OCI-LY3 (cell line): ENCODE data around the gene BCAN.

ENCODE experiments used
- H2AFZ ChIP-seq: fragments of 200-600, 300-600 bp; shearing (Covaris generic); 2 replicates; pipeline ENCODE4 v1.6.0; 2014; ENCODE audit warnings: antibody characterized with exemption, low read depth, low read length
- H3K27ac ChIP-seq: fragments of 200-600, 300-600 bp; sonication (generic); 2 replicates; pipeline ENCODE4 v1.5.1; 2014; ENCODE audit warnings: mild to moderate bottlenecking, low read length, moderate library complexity, mixed read lengths
- H3K27me3 ChIP-seq: fragments of 200-600, 300-600 bp; sonication (generic); 2 replicates; pipeline ENCODE4 v1.6.1; 2014; ENCODE audit warnings: low read depth, low read length, mixed read lengths
- H3K36me3 ChIP-seq: fragments of 200-600, 300-600 bp; sonication (generic); replicated peaks from 2 replicates; pipeline ENCODE3; 2014; ENCODE audit warnings: low read depth, low read length, mixed read lengths
- H3K4me1 ChIP-seq: fragments of 300-600, 200-600 bp; sonication (generic); 2 replicates; pipeline ENCODE4 v1.6.1; 2014; ENCODE audit warnings: low read length, mixed read lengths
- H3K4me2 ChIP-seq: fragments of 200-600, 300-600 bp; sonication (generic); 2 replicates; pipeline ENCODE4 v1.6.1; 2014; ENCODE audit warnings: low read length, mixed read lengths
- H3K4me3 ChIP-seq: fragments of 300-600, 200-600 bp; sonication (generic); 2 replicates; pipeline ENCODE4 v1.5.1; 2014; ENCODE audit warnings: antibody characterized with exemption, mild to moderate bottlenecking, low read length, moderate library complexity
- H3K79me2 ChIP-seq: fragments of 300-600, 200-600 bp; shearing (Covaris generic); 2 replicates; pipeline ENCODE4 v1.6.1; 2014; ENCODE audit warnings: mild to moderate bottlenecking, low read length, mixed read lengths
- H3K9ac ChIP-seq: fragments of 300-600, 200-600 bp; shearing (Covaris generic); 2 replicates; pipeline ENCODE4 v1.6.0; 2014; ENCODE audit warnings: mild to moderate bottlenecking, low read length, moderate library complexity
- H3K9me3 ChIP-seq: fragments of 200-600, 300-600 bp; shearing (Covaris generic); 2 replicates; pipeline ENCODE4 v1.6.1; 2014; ENCODE audit warnings: low read length, mixed read lengths; ENCODE audit not compliant: insufficient read depth
- H4K20me1 ChIP-seq: fragments of 200-600, 300-600 bp; sonication (generic); 2 replicates; pipeline ENCODE4 v1.6.1; 2016; ENCODE audit warnings: low read length, mixed read lengths; ENCODE audit not compliant: insufficient read depth
- CTCF ChIP-seq: fragments of 200-600, 300-600 bp; sonication (generic); IDR thresholded peaks from 2 replicates; pipeline ENCODE4 v1.5.1; 2014; ENCODE audit warnings: antibody characterized with exemption, low read length, low read depth
- EZH2phosphoT487 ChIP-seq: fragments of 200-600 bp; shearing (Covaris generic); IDR thresholded peaks from 2 replicates; pipeline ENCODE4 v1.6.1; 2018; ENCODE audit warnings: antibody characterized with exemption, mixed run types, low read depth

Gene BCAN

DNA sequence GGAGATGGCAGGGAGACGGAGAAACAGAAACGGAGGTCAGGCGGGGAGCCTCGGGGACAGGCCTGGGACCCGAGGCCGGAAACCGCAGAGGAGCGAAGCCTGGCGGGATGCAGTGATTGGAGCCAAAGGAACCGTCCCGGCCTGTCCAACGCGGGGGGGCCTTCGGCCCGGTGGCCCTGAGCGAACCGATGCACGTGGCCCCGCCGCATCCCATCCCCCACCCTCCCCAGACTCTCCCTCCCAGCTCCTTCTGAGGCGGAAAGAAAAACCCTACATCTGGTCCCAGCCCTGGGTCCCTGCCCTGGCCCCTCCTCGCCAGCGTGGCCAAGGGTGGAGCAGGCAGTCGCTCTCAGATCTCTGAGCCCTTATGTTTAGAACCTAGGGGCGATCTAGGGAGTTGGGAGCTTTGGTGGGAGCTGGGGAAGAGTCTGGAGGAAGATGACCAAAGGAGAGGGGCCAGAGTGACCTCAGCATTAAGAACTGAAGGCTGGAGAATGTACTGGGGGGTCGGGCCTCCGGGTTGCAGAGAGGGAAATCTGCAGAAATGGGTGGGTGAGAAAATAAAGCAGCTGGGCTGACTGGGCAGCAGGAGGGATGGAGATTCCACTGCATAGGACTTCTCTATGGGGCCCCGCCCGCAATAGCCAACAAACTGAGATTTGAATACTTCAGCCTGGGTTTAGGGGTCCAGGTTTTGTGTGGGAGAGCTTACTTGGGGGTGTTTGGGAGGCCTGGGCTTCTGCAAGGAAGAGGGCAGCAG, 64.9 kb downstream of the BCAN start:
- H3K9ac ChIP-seq, result peak overlapping the region; percentile 65
- H3K36me3 ChIP-seq, result no peaks in the 10 kb centered on the region
- peak overlapping the region; percentile 97 for H3K4me2 ChIP-seq
- no peaks in the 10 kb centered on the region for H3K79me2 ChIP-seq
- peaks cover 18% of the 10 kb centered on the region for H3K27me3 ChIP-seq
- peak overlapping the region; percentile 95 for H2AFZ ChIP-seq
- no peak overlapping the region for H3K27ac ChIP-seq
- H3K4me1 ChIP-seq, result peaks cover 10% of the 10 kb centered on the region; the same call in 1 of the 2 replicates
- H3K9me3 ChIP-seq, result no peaks in the 10 kb centered on the region
- no peaks in the 10 kb centered on the region for H4K20me1 ChIP-seq
- TF ChIP-seq CTCF, result no peak
- TF ChIP-seq EZH2phosphoT487, result no peak
- H3K4me3 ChIP-seq, result peak overlapping the region; percentile 83

GRCh38 chr1:156707417-156708217, 65.7 kb downstream of the BCAN start:
- no peaks in the 10 kb centered on the region for H3K79me2 ChIP-seq
- no peaks in the 10 kb centered on the region for H3K9me3 ChIP-seq
- H3K36me3 ChIP-seq, result no peaks in the 10 kb centered on the region
- H3K4me2 ChIP-seq, result no peak overlapping the region
- no peak for TF ChIP-seq EZH2phosphoT487
- TF ChIP-seq CTCF, result no peak
- H4K20me1 ChIP-seq, result no peaks in the 10 kb centered on the region
- H2AFZ ChIP-seq, result no peak overlapping the region
- H3K9ac ChIP-seq, result no peak overlapping the region
- no peak overlapping the region for H3K4me3 ChIP-seq
- no peak overlapping the region for H3K27ac ChIP-seq
- H3K27me3 ChIP-seq, result peaks cover 18% of the 10 kb centered on the region
- H3K4me1 ChIP-seq, result peaks cover 10% of the 10 kb centered on the region; the same call in 1 of the 2 replicates

- Histone ChIP-seq H3K9ac (no peak overlapping the region), H3K4me1 (peaks cover 10% of the 10 kb centered on the region; the same call in 1 of the 2 replicates), H3K4me2 (no peak overlapping the region), H3K4me3 (no peak overlapping the region), H4K20me1 (no peaks in the 10 kb centered on the region), H3K36me3 (no peaks in the 10 kb centered on the region), H3K27me3 (peaks cover 18% of the 10 kb centered on the region), H3K27ac (no peak overlapping the region), H2AFZ (no peak overlapping the region), H3K9me3 (no peaks in the 10 kb centered on the region), H3K79me2 (no peaks in the 10 kb centered on the region)
- TF ChIP-seq CTCF, result no peak
- TF ChIP-seq EZH2phosphoT487, result no peak
Observed at GRCh38 chr1:156708218-156708661, 66.3 kb downstream of the BCAN start.

DNA sequence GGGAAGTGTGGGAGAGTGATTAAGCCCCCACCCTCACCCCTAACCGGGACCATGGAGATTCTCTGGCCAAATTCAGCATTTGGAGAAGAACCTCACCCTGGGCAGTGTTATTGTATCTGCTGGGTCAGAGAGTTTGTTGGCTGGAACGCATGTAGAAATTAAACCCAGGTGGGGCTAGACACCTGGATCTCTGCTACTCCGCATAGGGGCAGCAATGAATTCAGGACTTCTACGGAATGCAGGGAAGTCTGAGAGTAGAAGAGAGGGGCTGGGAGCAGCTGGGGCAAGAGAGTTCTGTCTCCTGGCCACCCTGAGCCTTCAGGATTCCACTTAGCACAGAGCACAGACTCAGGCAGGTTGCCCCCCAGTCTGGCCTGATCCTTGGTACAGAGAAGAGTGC, 67.1 kb downstream of the BCAN start:
- Histone ChIP-seq H3K4me2 (no peak overlapping the region), H3K27me3 (peaks cover 10% of the 10 kb centered on the region), H3K79me2 (no peaks in the 10 kb centered on the region), H3K4me3 (no peak overlapping the region), H3K9ac (no peak overlapping the region), H2AFZ (no peak overlapping the region), H4K20me1 (no peaks in the 10 kb centered on the region), H3K27ac (no peak overlapping the region), H3K9me3 (no peaks in the 10 kb centered on the region), H3K4me1 (peaks cover 10% of the 10 kb centered on the region; the same call in 1 of the 2 replicates), H3K36me3 (no peaks in the 10 kb centered on the region)
- no peak for TF ChIP-seq CTCF
- no peak for TF ChIP-seq EZH2phosphoT487
